ENCODE data around the gene PRRC2C.

DNA sequence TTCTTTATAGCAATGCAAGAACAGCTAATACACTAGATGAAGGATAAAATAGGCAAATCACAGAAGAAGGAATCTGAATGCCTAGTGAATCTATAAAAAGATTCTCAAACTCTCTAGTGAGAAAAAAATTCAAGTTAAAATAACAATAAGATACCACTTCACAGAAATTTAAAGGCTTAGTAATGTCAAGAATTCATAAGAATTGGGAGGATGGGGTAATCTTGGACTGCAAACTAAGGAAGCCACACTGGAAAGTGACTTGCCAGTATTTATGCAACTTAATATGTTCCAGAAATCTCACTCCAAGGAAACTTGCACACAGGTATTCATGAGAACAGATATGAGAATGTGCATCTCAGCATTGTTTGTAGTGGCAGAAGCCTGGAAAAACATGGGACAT lies 38.9 kb upstream of the PRRC2C start:
- TF ChIP-seq POLR2A (IDR thresholded peaks at IDR 0.05) (no peak), CTCF (IDR thresholded peaks at IDR 0.05) (no peak)

Data from vagina (tissue), 2 donors.